ENCODE results near the gene ERICH4. TPM values are rescaled to one million over a fixed set of nuclear protein-coding genes. Genes with fewer than 3 reads are reported as not detected.

Gene ERICH4
- total RNA-seq, 3 donors from 2014 or later, result not detected

DNA sequence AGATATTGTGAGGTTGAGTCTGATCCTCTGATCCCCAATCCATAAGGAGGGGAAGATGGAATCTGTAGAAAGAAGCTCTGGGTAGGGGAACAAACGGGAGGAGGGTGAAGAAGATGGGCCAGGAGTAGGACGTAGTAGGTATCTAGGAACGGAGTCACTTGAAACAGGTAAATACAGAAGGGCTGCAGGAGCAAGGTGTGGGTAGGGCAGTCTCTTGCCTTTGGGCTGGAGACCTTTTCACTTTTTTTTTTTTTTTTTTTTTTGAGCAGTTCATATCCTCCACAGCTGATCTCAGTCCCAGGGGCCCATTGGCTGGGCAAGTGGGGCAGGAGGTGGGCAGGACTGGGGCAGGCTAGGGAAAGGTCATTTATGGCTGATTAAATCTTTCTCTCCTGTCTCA is 43.9 kb upstream of the ERICH4 start:
- no peaks in the 10 kb centered on the region for H3K36me3 ChIP-seq (ENCODE audit: low read depth)
- ATAC-seq, result no peak
- DNase-seq, result no peak
- TF ChIP-seq, protein P1, sequence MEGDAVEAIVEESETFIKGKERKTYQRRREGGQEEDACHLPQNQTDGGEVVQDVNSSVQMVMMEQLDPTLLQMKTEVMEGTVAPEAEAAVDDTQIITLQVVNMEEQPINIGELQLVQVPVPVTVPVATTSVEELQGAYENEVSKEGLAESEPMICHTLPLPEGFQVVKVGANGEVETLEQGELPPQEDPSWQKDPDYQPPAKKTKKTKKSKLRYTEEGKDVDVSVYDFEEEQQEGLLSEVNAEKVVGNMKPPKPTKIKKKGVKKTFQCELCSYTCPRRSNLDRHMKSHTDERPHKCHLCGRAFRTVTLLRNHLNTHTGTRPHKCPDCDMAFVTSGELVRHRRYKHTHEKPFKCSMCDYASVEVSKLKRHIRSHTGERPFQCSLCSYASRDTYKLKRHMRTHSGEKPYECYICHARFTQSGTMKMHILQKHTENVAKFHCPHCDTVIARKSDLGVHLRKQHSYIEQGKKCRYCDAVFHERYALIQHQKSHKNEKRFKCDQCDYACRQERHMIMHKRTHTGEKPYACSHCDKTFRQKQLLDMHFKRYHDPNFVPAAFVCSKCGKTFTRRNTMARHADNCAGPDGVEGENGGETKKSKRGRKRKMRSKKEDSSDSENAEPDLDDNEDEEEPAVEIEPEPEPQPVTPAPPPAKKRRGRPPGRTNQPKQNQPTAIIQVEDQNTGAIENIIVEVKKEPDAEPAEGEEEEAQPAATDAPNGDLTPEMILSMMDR (IDR thresholded peaks at IDR 0.05), result no peak
- intact Hi-C loops (cut with DNase I, micrococcal nuclease), result no loop called here
- H3K9me3 ChIP-seq, result no peaks in the 10 kb centered on the region
- peaks cover 13% of the 10 kb centered on the region for H3K4me1 ChIP-seq (ENCODE audit: low read depth)
- H3K4me3 ChIP-seq, result no peak overlapping the region

DNA sequence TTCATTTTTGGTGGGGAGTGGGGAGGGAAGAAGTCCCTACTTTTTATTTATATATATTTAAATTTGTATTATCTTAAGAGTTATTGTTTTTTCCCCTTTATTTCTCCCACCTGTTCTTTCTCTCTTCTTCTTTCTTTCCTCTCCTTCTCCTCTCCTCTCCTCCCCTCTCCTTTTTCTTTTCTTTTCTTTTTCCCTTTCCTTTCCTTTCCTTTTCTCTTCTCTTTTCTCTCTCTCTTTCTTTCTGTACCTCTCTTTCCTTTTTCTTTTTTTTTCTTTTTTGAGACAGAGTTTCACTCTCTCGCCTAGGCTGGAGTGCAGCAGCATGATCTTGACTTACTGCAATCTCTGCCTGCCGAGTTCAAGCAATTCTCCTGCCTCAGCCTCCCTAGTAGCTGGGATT is 43.4 kb upstream of the ERICH4 start:
- intact Hi-C loops (cut with DNase I, micrococcal nuclease), result no loop called here
- TF ChIP-seq, protein P1 (IDR thresholded peaks at IDR 0.05), result no peak
- ATAC-seq, result no peak
- H3K36me3 ChIP-seq (ENCODE audit: low read depth), result no peaks in the 10 kb centered on the region
- peaks cover 13% of the 10 kb centered on the region for H3K4me1 ChIP-seq (ENCODE audit: low read depth)
- no peaks in the 10 kb centered on the region for H3K9me3 ChIP-seq
- no peak overlapping the region for H3K4me3 ChIP-seq
- no peak for DNase-seq

DNA sequence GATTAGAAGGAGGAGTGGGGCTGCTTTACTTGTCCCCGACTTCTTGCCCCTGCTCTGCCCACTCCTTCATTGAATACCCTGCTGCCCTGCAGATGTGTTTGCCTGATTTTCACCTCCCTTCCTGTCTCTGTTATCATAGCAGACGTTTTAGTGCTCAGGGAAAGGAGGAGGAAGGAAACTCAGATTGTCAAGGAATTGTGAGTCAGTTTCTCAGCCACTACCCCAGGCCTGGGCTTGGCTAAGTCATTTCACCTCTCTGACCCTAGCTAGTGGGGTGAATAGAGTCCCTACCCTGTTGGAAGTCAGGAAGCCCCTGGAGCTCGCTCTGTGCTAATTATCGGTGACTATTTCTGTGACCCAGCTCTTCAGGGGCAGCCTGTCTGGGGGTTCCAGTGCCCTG is 41.5 kb upstream of the ERICH4 start:
- Histone ChIP-seq H3K4me3 (no peak overlapping the region), H3K36me3 (ENCODE audit: low read depth) (no peaks in the 10 kb centered on the region), H3K4me1 (ENCODE audit: low read depth) (peaks cover 7% of the 10 kb centered on the region), H3K9me3 (no peaks in the 10 kb centered on the region)
- TF ChIP-seq, protein P1 (IDR thresholded peaks at IDR 0.05), result no peak
- intact Hi-C loops (cut with DNase I, micrococcal nuclease), result no loop called here
- ATAC-seq (no peak), DNase-seq (no peak)

DNA sequence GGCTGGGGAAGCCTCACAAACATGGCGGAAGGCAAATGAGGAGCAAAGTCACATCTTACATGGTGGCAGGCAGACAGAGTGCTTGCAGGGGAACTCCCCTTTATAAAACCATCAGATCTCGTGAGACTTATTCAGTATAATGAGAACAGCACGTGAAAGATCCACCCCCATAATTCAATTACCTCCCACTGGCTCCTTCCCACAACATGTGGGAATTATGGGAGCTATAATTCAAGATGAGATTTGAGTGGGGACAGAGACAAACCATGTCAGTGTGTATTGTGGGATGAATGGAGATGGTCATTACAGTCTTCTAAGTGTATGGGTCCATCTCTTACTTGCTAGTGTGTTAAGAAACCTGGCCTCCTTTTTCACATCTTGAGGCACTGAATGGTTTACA is 40.9 kb upstream of the ERICH4 start:
- H3K4me3 ChIP-seq, result no peak overlapping the region
- DNase-seq, result no peak
- ATAC-seq, result no peak
- H3K4me1 ChIP-seq (ENCODE audit: low read depth), result peaks cover 6% of the 10 kb centered on the region
- no peaks in the 10 kb centered on the region for H3K36me3 ChIP-seq (ENCODE audit: low read depth)
- intact Hi-C loops (cut with DNase I, micrococcal nuclease), result no loop called here
- H3K9me3 ChIP-seq, result no peaks in the 10 kb centered on the region
- TF ChIP-seq, protein P1 (IDR thresholded peaks at IDR 0.05), result no peak

DNA sequence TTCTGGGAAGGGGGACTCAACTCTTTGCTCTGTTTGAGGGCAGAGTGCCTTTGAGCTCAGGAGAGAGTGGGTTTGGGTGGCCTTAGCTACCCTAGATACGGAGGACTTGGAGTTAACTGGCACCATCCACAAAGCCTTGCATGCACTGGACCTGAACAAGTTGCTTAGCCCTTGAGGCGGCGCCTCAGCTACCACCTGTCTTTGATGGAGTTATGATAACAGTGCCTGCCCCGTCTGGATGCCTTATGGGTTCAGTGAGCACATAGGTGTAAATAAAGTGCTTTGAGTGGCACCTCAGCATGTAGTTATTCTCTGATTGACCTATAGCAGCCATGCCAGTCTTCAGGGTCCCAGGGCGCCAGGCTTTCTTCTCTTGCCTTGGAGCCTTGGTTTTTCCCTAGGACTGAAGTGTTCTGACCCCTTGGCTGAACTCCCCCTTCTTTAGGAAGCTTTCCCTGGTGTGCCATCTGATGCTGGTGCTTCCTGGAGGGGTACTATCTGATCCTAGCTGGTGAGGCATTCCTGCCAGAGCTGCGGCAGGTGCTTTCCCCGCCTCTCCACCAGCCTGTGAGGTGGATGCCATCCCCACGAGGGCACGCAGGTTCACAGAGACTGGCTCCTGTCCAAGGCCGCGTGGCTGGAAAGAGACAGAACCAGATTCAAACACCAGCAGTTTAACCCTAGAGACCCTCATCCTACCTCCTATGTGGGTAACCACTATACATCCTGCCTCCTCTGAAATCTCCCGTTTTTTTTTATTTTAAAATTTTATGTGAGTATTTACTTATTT is 39.6 kb upstream of the ERICH4 start:
- Histone ChIP-seq H3K4me3 (no peak overlapping the region), H3K4me1 (ENCODE audit: low read depth) (peaks cover 4% of the 10 kb centered on the region), H3K9me3 (no peaks in the 10 kb centered on the region), H3K36me3 (ENCODE audit: low read depth) (no peaks in the 10 kb centered on the region)
- TF ChIP-seq, protein P1 (IDR thresholded peaks at IDR 0.05), result no peak
- ATAC-seq, result no peak
- intact Hi-C loops (cut with DNase I, micrococcal nuclease), result no loop called here
- DNase-seq, result no peak

All from mucosa of descending colon (tissue), 3 donors.